Activated CD8-positive, alpha-beta memory T cell treated with anti-CD3 and anti-CD28 coated beads for 48 hours (primary cell): Measurements from ENCODE around the gene FAM124B.
"Not testable (repeated sequence)": the region's sequence is repeated elsewhere in the genome, so short reads cannot be mapped to it uniquely, and the experiment has no call there.

Experiments
- DNase-seq, 3 experiments: peaks; one replicate each; pipeline ENCODE4 v3.0.0-alpha.2; 2020; ENCODE audit warnings: low read depth in 2 of 3, low spot score in 2 of 3

Gene FAM124B

DNA sequence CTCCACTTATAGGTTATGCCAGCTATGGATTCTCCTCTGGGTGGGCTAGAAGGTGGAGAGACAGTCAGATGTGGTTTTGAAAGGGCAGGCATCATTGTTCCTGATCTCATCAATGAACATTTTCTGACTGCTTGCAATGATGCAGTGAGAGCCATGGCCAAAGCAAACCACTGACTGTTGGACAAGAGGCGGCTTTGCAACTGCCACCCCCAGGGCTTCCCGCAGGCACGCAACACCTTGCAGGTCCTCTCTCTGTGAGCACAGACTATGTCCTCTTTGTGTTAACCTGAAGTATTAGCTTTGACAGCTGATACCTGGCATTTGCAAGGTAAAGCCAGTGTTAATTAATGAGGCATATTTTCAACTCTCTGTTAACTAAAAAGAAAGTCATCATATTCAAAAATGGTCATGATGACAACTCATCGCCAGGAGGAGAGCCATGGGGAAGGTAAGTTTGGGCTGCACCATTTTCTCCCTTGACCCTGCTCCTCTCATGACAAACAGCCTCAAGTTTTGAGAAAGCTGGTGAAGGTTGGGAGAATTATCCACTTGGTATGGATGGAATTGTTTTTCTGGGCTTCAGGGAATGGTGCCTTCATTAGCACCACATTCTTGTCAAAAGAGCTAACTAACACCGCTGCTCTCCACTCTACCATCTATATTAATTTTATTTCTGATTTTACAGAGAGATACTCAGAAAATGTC lies 14.9 kb upstream of the FAM124B start:
- DNase-seq: no peak

DNA sequence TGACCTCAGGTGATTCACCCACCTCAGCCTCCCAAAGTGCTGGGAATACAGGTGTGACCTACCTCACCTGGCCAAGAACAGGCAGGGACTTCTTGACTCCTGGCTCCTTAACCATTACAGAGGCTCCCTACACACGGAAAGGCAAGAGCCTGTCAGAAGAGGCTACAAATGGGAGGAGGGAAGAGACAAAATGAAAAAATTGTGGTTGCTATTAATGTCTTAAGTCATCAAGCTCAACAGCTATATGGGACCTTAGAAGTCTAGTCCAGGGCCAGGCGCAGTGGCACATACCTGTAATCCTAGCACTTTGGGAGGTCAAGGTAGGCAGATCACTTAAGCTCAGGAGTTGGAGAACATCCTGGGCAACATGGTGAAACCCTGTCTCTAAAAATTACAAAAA lies 11.5 kb upstream of the FAM124B start:
- DNase-seq: no peak

- no peak for DNase-seq
These were observed 10.5 kb upstream of the FAM124B start for GRCh38 chr2:224412141-224413015.

DNA sequence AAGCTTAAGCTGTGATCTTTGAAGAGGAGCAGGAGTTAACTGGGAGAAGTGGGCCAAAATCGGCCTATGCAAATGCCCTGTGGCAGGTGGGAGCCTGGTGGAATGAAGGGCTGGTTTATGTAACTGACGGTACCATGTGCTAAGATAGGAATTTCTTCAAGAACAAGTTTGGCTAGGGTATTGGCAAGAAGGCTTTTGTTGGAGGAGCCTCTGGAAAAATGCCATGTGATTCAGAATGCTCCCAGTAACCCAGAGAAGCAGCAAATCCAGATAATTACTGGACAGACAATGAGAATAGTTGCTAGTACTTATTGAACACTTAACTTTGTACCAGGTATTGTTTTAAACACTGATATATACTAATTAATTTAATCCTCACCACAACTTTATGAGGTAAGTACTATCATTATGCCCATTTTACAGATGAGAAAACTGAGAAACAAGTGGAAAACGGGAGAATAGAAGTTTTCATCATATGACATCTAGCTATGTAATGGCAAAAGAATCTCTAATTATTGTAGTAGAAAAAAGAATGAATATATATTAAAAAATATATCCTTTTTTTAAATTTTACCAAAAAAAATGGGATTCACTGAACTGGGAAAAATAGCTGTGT lies 9.1 kb upstream of the FAM124B start:
- no peak for DNase-seq

- DNase-seq: no peak
These were observed 6.8 kb upstream of the FAM124B start for GRCh38 chr2:224408676-224409075.

DNA sequence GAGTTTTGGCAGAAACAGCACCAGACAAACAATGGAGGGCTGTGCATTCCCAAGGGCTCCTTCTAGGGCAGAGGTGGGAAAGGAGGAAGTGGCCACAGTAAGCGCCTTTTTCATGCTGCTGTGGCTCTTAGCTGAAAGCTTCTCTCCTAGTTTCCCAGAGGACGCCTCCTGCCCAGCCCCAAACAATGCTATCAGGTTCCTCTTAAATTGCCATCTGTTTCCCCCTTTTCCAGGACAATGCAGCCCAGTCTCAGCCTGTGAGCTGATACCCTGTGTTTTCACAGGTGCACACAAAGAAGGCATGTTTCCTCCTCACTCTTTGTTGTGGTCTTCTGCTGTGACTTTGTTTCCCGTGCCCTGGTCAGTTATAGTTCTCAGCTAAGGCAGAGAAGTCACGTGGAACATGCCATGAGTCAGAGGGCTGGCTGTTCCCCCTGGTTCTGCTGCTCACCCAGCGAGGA lies 5.4 kb upstream of the FAM124B start:
- no peak for DNase-seq

DNA sequence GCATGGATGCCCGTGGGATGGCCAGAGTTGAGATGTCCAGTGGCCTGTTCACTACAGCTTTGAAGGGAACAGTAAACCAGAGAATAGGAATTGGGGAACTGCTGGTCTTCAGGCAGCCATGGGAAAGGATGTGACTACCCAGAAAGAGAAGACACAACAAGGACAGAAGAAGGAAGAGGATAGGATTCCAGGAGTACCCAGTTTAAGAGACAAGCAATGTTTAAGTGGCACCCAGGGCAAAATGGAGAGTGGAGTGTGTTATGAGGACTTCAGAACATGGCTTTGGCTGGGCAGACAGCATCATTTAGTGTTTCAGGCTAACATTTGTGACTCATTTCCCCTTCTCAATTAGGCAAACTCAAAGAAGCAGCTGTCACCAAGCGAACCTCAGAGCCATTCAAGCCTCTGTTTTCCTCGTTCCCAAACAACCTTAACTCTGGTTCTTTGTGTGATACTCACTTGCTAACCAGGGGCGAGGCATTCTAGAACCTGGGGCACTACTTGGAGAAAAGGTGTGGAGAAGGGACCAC lies 4.0 kb upstream of the FAM124B start:
- no peak for DNase-seq

GRCh38 chr2:224405412-224405811 lies 3.5 kb upstream of the FAM124B start:
- DNase-seq: no peak

- no peak for DNase-seq
These were observed 2.9 kb upstream of the FAM124B start for GRCh38 chr2:224404796-224405195.

DNA sequence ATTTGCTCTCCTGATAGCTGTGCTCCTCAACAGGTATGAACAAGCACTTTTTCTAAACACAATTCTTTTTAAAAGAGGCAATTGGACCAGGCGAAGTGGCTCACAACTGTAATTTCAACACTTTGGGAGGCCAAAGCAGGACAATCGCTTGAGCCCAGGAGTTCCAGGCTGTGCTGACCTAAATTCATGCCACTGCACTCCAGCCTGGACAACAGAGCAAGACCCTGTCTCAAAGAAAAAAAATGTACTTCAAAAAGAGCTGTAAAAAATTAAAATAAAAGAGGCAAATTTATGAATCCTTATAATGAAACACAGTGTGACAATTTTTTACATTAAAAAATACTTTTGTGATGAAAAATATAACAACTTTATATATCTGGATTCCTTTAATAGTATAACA lies 1.8 kb upstream of the FAM124B start:
- no peak for DNase-seq

- no peak for DNase-seq
These were observed 848 bp downstream of the FAM124B start for GRCh38 chr2:224400886-224401632.

GRCh38 chr2:224400174-224400810 lies 1.6 kb downstream of the FAM124B start:
- no peak for DNase-seq

- no peak for DNase-seq
These were observed 3.6 kb downstream of the FAM124B start for GRCh38 chr2:224398289-224398688.

DNA sequence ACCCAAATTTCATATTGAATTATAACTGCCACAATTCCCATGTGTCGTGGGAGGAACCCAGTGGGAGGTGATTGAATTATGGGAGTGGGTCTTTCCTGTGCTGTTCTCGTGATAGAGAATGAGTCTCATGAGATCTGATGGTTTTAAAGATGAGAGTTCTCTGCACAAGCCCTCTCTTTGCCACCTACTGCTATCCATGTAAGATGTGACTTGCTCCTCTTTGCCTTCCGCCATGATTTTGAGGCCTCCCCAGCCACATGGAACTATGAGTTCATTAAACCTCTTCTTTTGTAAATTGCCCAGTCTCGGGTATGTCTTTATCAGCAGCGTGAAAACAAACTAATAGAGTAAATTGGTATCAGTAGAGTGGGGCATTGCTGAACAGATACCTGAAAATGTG lies 4.8 kb downstream of the FAM124B start:
- DNase-seq: not testable (repeated sequence)

DNA sequence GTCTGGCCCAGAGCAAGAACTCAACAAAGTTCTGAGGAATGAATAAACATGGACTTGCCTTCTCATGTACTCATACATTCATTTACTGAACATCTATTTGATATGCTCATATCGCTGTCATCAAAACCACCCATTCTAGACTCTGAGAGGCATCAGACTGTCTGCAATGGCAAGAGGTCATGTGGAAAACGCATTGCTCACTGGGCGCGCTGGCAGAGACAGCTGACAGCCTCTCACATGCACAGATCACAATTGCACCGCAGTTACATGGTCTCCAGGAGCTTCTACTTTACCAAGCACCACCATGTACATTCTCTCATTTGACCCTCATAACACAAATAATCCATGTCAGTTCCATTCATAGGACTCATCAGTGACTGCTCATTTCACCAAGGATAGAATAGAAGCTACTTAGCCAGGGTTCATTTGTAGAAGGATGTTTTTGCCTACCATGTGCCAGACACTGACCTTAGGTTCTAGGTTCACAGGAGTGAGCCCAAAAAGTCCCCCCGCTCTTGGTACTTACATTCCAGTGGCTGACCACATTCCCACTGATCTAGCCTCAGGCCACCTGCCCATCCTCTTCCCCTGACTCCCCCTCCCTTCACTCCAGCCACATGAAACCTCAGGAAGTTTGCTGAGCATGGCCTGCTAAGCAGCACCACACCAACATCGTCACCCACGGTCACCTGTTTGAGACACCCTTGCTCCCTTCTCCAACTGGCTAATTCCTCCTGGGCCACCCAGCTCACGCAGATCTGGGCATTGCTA lies 6.1 kb downstream of the FAM124B start:
- DNase-seq: no peak

DNA sequence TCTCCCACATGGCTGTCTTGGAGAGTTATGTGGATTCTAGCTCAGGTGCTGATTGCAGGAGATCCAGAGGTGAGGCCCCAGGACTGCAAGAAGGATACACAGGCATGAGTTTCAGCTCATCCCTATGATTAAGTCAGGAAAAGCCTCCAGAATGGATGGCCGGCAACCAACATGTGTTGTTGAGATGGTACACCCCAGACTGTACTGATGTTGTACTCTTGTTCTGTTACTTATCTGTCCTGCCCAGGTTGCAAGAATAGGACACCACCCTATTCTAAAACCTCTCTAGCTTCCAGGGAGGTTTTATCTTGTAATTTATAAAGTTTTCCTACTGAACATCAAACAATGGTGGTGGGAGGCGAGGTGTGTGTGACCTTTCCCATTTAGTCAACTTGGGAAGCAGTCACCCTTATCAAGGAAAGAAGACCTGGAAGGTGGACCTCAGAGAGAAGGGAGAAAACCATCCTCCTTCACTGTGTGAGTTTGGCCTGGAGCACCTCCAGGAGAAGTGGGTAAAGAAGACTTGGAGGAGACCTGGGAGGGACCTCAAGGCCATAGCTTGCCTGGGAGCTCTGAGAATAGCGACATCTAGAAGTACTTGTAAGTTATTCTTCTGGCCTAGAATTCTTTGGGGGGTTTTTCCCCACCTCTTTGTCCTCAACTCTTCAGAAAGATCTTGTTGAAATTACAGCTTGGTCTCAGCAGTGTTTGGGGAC lies 8.6 kb downstream of the FAM124B start:
- DNase-seq: no peak

- DNase-seq: no peak
These were observed 9.4 kb downstream of the FAM124B start for GRCh38 chr2:224392545-224392944.

GRCh38 chr2:224389317-224389716 lies 12.6 kb downstream of the FAM124B start:
- DNase-seq: no peak

DNA sequence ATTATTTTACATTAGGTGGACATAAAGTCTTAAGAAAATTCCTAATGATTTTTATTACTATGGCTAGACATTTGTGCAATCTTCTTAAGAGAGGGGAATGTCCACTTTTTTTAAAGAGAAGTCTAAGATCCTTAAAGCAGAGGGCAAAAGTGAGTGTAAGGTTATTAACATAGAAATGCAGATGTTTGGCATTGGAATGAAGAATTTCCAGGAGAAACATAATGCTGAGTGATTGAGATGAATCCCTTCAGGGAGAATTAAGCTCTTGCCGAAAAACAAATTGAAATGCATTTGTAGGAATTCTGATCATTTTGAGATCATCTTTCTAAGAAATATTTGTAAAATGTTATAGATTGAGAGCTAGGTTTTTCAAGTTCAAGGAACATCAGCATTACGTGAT lies 15.0 kb downstream of the FAM124B start:
- no peak for DNase-seq
